Smooth muscle cell of the umbilical artery (primary cell): ENCODE data around the gene POLE3. TPM values are rescaled to one million over a fixed set of nuclear protein-coding genes. Genes with fewer than 3 reads are reported as not detected.

ENCODE experiments used
- total RNA-seq: library from RNA; depleted of rRNA; stranded (reverse); fragments of >200 nt; gene quantifications from 2 replicates; pipeline ENCODE4 v1.2.3, GENCODE V29; 2014

Gene POLE3
- 31.5 and 38.3 TPM in 2 replicates for total RNA-seq

GRCh38 chr9:113410207-113410864 lies at the start of gene POLE3, which contains the start of gene C9orf43:
Gene POLE3, minus strand, starts transcription at chr9:113410675. Its CDS starts 382 bp downstream, at chr9:113410293.
Gene C9orf43, plus strand, starts transcription at chr9:113410747. Its CDS starts 2,747 bp downstream, at chr9:113413494.

GRCh38 chr9:113401027-113401792 lies 9.3 kb downstream of the POLE3 start, which contains the start of gene ALAD:
Gene ALAD, minus strand, starts transcription at chr9:113401284. Its CDS starts 7,725 bp downstream, at chr9:113393559.

GRCh38 chr9:113376634-113377567 lies 33.6 kb downstream of the POLE3 start, which contains the start of gene HDHD3:
Gene HDHD3, minus strand, starts transcription at chr9:113376986. Its CDS starts 2,632 bp downstream, at chr9:113374354.

Other genes starting within 250 kb of the POLE3 start
- gene FKBP15, start 189.4 kb downstream of the POLE3 start, total RNA-seq: 18.1 and 24.6 TPM in 2 replicates
- 36.5 and 53.2 TPM in 2 replicates for gene SLC31A1, start 189.1 kb downstream of the POLE3 start, total RNA-seq
- 30.9 and 40.7 TPM in 2 replicates for gene CDC26, start 135.1 kb downstream of the POLE3 start, total RNA-seq
- 26.4 and 41.9 TPM in 2 replicates for gene PRPF4, start 135.0 kb downstream of the POLE3 start, total RNA-seq
- gene RNF183, start 107.3 kb downstream of the POLE3 start, total RNA-seq: not detected in 2 replicates
- gene WDR31, start 70.4 kb downstream of the POLE3 start, total RNA-seq: 1.2 and 2.1 TPM in 2 replicates
- gene BSPRY, start 61.1 kb downstream of the POLE3 start, total RNA-seq: not detected in 2 replicates
- 8.3 and 8.9 TPM in 2 replicates for gene HDHD3, start 33.7 kb downstream of the POLE3 start, total RNA-seq
- 23.6 and 27.6 TPM in 2 replicates for gene ALAD, start 9.4 kb downstream of the POLE3 start, total RNA-seq
- 0.30 and 0.69 TPM in 2 replicates for gene C9orf43, start 72 bp upstream of the POLE3 start, total RNA-seq
- 39.2 and 53.7 TPM in 2 replicates for gene RGS3, start 53.1 kb upstream of the POLE3 start, total RNA-seq